Measurements from ENCODE around the gene CAND2. TPM values are rescaled to one million over a fixed set of nuclear protein-coding genes. Genes with fewer than 3 reads are reported as not detected.
A peak's percentile ranks its signal among the peaks of the same experiment; 100 is the strongest.

The CAND2 gene
- total RNA-seq = 10 to 100 TPM in 3 of 4 donors, 1 to 10 TPM in 1; 9.7 to 18.0 (median 12.4) TPM

DNA sequence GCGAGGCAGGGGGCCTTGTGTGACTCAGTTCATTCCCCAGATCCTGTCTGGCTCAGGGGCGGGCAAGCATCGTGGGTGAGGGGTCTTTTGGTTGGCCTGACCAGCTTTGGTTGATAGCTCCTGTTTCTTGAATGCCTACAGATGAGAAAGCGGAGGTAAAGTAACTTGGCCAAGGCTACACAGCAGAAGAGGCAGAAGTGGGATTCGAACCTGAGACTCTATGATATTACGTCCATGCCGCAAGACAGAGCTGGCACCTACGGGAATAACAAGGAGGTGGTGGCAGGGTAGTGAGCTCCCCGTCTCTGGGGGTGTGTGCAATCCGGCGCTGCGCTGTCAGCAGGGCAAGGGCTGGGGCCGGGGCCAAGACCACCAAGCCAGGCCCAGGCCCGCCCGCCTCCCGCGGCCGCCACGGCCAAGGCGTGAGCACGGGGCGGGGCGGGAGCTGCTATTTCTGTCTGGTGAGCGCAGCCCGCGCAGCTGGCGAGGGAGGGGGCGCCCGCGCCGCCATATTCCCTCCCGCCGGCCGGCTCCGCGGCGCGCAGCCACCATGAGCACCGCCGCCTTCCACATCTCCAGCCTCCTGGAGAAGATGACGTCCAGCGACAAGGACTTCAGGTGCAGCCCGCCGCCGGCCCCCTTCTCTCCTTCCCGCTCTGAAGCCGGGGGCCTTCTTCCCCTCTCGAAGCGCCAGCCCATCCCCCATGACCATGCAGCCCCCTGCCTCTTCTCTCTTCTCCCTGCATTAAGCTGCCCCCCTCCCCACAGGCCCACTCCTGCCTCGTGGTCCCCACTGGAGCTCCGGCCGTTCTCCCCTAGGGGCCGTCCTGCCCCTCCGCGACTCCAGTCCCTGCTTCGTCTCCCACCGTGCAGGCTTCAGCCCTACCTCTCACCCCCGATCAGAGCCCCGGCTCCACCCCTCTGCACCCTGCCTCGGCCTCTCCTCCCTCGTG, at the start of gene CAND2:
Gene CAND2 (plus strand): TSS at position 510 of the 953 bp plus-strand sequence. CDS start 41 bp downstream, at position 551.
- peak; percentile 59 to 70 for DNase-seq
- peak within 1 kb of the TSS; percentile 46 to 79 (median 63) for H3K4me3 ChIP-seq (replicated peaks in 1 of 3)
- TF ChIP-seq POLR2A (IDR thresholded peaks at IDR 0.05) = peak in 1 of 2 donors; percentile 52
- TF ChIP-seq, protein P1, sequence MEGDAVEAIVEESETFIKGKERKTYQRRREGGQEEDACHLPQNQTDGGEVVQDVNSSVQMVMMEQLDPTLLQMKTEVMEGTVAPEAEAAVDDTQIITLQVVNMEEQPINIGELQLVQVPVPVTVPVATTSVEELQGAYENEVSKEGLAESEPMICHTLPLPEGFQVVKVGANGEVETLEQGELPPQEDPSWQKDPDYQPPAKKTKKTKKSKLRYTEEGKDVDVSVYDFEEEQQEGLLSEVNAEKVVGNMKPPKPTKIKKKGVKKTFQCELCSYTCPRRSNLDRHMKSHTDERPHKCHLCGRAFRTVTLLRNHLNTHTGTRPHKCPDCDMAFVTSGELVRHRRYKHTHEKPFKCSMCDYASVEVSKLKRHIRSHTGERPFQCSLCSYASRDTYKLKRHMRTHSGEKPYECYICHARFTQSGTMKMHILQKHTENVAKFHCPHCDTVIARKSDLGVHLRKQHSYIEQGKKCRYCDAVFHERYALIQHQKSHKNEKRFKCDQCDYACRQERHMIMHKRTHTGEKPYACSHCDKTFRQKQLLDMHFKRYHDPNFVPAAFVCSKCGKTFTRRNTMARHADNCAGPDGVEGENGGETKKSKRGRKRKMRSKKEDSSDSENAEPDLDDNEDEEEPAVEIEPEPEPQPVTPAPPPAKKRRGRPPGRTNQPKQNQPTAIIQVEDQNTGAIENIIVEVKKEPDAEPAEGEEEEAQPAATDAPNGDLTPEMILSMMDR (IDR thresholded peaks at IDR 0.05) = no peak
- no peaks in the 10 kb centered on the region for H3K27me3 ChIP-seq
- 8 to 10% methylated on average over 34 to 45 of the region's 61 CpGs for WGBS, 2 donors
- intact Hi-C loops (cut with DNase I) = no loop called here
- peak within 1 kb of the TSS; percentile 76 to 93 (median 82) for H3K27ac ChIP-seq
- no peaks in the 10 kb centered on the region for H3K9me3 ChIP-seq
- peaks cover 5 to 16% of the 10 kb centered on the region in 2 donors for H3K4me1 ChIP-seq
- H3K36me3 ChIP-seq = no peaks in the 10 kb centered on the region

DNA sequence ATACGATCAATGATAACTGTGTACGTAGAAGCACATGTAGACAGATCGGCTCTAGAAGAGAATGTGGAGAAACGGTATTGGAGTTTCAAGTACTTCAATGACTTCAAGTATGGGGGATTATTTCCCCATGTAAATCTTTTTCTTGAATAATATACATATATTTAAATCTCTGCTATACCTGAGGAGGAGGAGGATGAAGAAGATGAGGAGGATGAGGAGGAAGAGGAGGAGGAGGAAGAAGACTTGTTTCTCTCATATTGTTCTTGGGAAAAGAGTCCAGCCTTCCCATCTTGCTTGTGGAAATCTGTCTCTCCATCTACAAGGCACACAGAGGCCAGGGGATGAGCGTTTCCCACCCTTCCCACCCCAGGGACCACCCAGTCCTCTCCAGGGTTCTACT, 48.0 kb upstream of the CAND2 start:
- 87 to 89% methylated on average over 5 of the region's 5 CpGs for WGBS, 2 donors
- H3K9me3 ChIP-seq = no peaks in the 10 kb centered on the region
- no peaks in the 10 kb centered on the region for H3K27me3 ChIP-seq

DNA sequence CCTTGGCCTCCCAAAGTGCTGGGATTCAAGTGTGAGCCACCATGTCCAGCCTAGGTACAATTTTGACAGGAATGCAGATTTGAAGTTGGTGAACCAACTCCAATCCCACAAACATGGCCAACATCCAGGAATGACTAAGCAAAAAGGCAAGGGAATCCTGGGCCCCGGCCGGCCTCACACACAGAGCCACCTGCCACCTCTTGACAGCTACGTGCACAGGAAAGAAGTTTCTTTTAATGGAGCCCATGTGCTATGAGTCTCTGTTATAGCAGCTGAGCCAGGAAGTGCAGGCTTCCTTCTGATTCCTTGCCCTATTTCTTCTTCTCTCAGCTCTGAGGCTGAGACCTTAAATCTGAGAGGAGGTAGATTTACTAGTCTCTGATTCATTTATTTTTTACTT, 46.3 kb upstream of the CAND2 start:
- DNase-seq = peak; percentile 61 to 72
- no peaks in the 10 kb centered on the region for H3K9me3 ChIP-seq

More for the DNA sequence above, 48.0 kb upstream of the CAND2 start:
- Histone ChIP-seq H3K4me3 (replicated peaks in 1 of 3) (no peak overlapping the region), H3K27ac (no peak overlapping the region), H3K36me3 (no peaks in the 10 kb centered on the region), H3K4me1 (peaks cover 5 to 9% of the 10 kb centered on the region in 2 donors)
- intact Hi-C loops (cut with DNase I) = no loop called here
- TF ChIP-seq POLR2A (IDR thresholded peaks at IDR 0.05) = no peak
- TF ChIP-seq, protein P1 (IDR thresholded peaks at IDR 0.05) = no peak
- no peak for DNase-seq

DNA sequence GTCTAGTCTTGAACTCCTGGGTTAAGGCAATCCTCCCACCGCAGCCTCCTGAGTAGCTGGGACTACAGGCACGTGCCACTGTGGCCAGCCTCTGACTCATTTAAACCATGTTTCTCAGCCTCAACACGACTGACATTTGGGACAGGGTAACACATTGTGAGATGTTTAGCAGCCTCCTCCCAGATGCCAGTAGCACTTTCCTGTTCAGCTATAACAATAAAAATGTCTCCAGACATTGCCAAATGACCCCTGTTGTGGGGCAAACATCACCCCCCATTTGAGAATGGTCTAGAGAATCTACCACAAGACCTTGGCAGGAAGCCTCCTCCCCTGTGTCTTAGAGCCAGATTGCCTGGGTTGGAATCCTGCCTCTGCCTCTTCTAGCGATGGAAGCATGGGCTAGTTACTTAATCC, 45.8 kb upstream of the CAND2 start:
- H3K4me3 ChIP-seq (replicated peaks in 1 of 3) = no peak overlapping the region
- H3K36me3 ChIP-seq = no peaks in the 10 kb centered on the region
- intact Hi-C loops (cut with DNase I) = no loop called here
- no peaks in the 10 kb centered on the region for H3K9me3 ChIP-seq
- TF ChIP-seq, protein P1 (IDR thresholded peaks at IDR 0.05) = no peak
- TF ChIP-seq POLR2A (IDR thresholded peaks at IDR 0.05) = no peak
- H3K27ac ChIP-seq = peak overlapping the region in 1 of 3 donors; percentile 51
- H3K27me3 ChIP-seq = no peaks in the 10 kb centered on the region
- H3K4me1 ChIP-seq = peaks cover 5 to 9% of the 10 kb centered on the region in 2 donors
- WGBS, 2 donors = 79 to 85% methylated on average over 4 of the region's 4 CpGs
- no peak for DNase-seq

More for the DNA sequence above, 46.3 kb upstream of the CAND2 start:
- H3K27ac ChIP-seq = peak overlapping the region in 1 of 3 donors; percentile 51
- no peaks in the 10 kb centered on the region for H3K36me3 ChIP-seq
- intact Hi-C loops (cut with DNase I) = no loop called here
- WGBS, 2 donors = 20 to 26% methylated on average over 3 of the region's 3 CpGs
- peaks cover 5 to 9% of the 10 kb centered on the region in 2 donors for H3K4me1 ChIP-seq
- TF ChIP-seq, protein P1 (IDR thresholded peaks at IDR 0.05) = no peak
- no peak for TF ChIP-seq POLR2A (IDR thresholded peaks at IDR 0.05)
- no peaks in the 10 kb centered on the region for H3K27me3 ChIP-seq
- no peak overlapping the region for H3K4me3 ChIP-seq (replicated peaks in 1 of 3)

DNA sequence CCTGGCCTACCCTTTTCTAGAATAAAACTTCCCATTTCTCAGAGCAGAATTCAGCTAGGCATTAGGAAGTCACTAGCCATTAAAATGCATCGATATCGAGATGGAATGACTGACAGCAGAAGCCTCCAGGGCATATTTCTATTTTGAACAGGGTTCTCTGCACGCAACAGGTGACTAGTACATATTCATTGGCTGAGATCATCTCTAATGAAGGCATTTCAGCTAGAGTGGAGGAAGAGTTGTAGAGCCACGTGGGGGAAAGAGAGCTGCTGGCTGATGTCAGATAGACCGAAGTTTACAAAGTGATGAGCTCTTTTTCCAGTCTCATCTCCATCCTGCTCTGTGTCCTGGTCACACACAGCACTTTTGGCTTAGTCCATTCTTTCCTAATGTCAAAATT, 44.9 kb upstream of the CAND2 start:
- H3K4me3 ChIP-seq (replicated peaks in 1 of 3) = no peak overlapping the region
- no peaks in the 10 kb centered on the region for H3K27me3 ChIP-seq
- no peaks in the 10 kb centered on the region for H3K36me3 ChIP-seq
- H3K9me3 ChIP-seq = no peaks in the 10 kb centered on the region
- H3K27ac ChIP-seq = no peak overlapping the region
- H3K4me1 ChIP-seq = peaks cover 5 to 9% of the 10 kb centered on the region in 2 donors
- DNase-seq = no peak
- no peak for TF ChIP-seq POLR2A (IDR thresholded peaks at IDR 0.05)
- intact Hi-C loops (cut with DNase I) = no loop called here
- 87 to 91% methylated on average over 5 of the region's 5 CpGs for WGBS, 2 donors

Measured in thyroid gland (tissue), 4 donors.